Right kidney (tissue), 1 donor: ENCODE results near the gene TWIST2.

Experiments
- DNase-seq: peaks from one replicate; pipeline ENCODE4 v3.0.0-alpha.2; 2016

Gene TWIST2

GRCh38 chr2:238941262-238941792, 93.4 kb downstream of the TWIST2 start:
- DNase-seq, result no peak

GRCh38 chr2:238942080-238942725, 94.3 kb downstream of the TWIST2 start:
- DNase-seq, result no peak

- no peak for DNase-seq
Observed at GRCh38 chr2:238942726-238943300, 94.9 kb downstream of the TWIST2 start.

GRCh38 chr2:238943338-238944067, 95.6 kb downstream of the TWIST2 start:
- no peak for DNase-seq

- no peak for DNase-seq
Observed at GRCh38 chr2:238945433-238946150, 97.7 kb downstream of the TWIST2 start.

GRCh38 chr2:238946318-238947242, 98.7 kb downstream of the TWIST2 start:
- DNase-seq, result no peak

GRCh38 chr2:238947243-238947760, 99.4 kb downstream of the TWIST2 start:
- DNase-seq, result no peak

- no peak for DNase-seq
Observed at GRCh38 chr2:238947920-238948710, 100.2 kb downstream of the TWIST2 start.

- DNase-seq, result no peak
Observed at GRCh38 chr2:238948765-238949641, 101.1 kb downstream of the TWIST2 start.

- DNase-seq, result no peak
Observed at GRCh38 chr2:238949710-238950345, 101.9 kb downstream of the TWIST2 start.

GRCh38 chr2:238950551-238950950, 102.7 kb downstream of the TWIST2 start:
- DNase-seq, result no peak

GRCh38 chr2:238952261-238952919, 104.5 kb downstream of the TWIST2 start:
- DNase-seq, result no peak

GRCh38 chr2:238954841-238955591, 107.1 kb downstream of the TWIST2 start:
- DNase-seq, result no peak

GRCh38 chr2:238955648-238956531, 108.0 kb downstream of the TWIST2 start:
- no peak for DNase-seq

GRCh38 chr2:238956676-238957075, 108.8 kb downstream of the TWIST2 start:
- DNase-seq, result no peak
